LNCaP clone FGC (cell line): ENCODE data around the gene DFFA.
"Not testable (repeated sequence)": the region's sequence is repeated elsewhere in the genome, so short reads cannot be mapped to it uniquely, and the experiment has no call there.

Source experiments
- DNase-seq: peaks from one replicate; pipeline ENCODE4 v3.0.0-alpha.2; 2011; ENCODE audit warnings: low read depth
- H3K4me3 ChIP-seq: 2 replicates; pipeline ENCODE4 v1.5.1; 2011; ENCODE audit warnings: mild to moderate bottlenecking, low read depth, low read length, control low read depth
- CTCF ChIP-seq: IDR thresholded peaks from 2 replicates; pipeline ENCODE4 v1.5.1; 2012; ENCODE audit warnings: mild to moderate bottlenecking; ENCODE audit not compliant: control insufficient read depth, insufficient read depth; ENCODE audit errors: extremely low read depth

Gene DFFA

DNA sequence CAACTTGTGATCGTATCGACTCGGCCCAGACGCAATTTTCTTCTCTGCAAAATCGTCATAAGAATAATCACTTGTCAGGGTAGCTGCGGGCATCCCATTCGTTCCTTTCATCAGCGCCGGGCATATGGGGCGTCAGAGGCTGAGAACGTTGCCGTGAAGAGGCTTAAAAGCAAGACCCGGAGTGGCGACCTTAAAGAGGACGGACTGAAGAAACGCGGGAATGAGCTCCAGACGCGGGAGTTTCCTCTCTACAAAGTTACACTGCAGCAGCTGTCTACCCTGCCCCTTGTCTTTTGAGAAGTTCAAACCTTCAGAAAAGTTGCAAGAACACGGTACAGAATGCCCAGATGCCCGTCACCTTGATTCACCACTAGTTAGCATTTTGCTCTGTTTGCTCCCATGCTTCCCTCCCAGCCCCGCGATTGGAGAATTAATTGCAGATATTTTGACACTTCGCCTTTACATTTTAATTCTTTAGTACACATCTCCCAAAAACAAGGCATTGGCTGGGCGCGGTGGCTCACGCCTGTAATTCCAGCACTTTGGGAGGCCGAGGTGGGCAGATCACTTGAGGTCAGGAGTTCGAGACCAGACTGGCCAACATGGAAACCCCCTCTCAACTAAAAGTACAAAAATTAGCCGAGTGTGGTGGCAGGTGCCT is 41.1 kb downstream of the DFFA start:
- H3K4me3 ChIP-seq: peak overlapping the region; percentile 95
- no peak for DNase-seq
- no peak for TF ChIP-seq CTCF

DNA sequence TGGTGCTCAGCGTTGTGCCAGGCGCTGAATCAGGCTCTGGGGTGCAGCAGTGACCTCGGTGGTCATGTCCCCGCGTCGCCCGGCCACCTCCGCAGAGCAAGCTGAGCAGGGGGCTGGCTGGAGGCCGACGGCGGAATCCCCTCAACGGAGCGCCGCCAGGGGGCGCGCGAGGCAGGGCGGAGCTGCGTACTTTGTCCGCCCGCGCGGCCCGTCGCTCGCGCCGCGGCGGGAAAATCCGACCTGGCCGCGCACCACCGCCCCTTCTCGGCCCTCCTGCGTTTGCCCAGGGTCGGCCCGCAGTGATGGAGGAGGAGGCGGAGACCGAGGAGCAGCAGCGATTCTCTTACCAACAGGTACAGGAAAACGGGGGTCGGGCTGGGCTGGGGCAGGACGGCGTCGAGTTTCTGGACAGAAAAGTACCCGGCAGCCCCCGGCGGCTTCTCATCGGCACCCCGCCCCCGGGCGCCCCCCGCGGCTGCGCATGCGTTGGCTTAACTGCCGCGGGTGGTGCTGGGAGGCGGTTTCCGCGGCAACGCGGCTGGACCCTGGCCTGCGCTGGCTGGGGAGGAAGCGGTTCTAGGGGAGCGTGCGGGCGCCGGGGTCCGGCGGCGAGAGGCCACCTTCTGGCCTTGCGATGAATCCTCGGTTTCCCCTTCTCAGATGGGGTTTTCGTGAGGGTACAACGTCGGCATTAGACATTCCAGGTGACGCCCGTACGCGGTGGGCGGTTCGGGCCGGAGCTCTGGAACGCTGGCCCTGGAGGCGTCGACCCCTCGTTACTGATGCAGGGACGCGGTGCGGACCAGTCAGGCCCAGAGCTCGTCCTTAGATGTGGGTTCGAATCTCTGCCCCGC is 41.9 kb downstream of the DFFA start, which contains the start of gene CENPS:
Gene CENPS (plus strand): TSS at position 218 of the 854 bp plus-strand sequence. CDS start 85 bp downstream, at position 303.
- peak; percentile 37 for DNase-seq
- peak within 1 kb of the TSS; percentile 95 for H3K4me3 ChIP-seq
- peak; percentile 97 for TF ChIP-seq CTCF

GRCh38 chr1:10429868-10430215 is 42.5 kb downstream of the DFFA start:
- no peak for TF ChIP-seq CTCF
- no peak for DNase-seq
- peak overlapping the region; percentile 95 for H3K4me3 ChIP-seq

- TF ChIP-seq CTCF: no peak
- DNase-seq: no peak
- H3K4me3 ChIP-seq: no peak overlapping the region
Measured at GRCh38 chr1:10428984-10429383, 43.3 kb downstream of the DFFA start.

DNA sequence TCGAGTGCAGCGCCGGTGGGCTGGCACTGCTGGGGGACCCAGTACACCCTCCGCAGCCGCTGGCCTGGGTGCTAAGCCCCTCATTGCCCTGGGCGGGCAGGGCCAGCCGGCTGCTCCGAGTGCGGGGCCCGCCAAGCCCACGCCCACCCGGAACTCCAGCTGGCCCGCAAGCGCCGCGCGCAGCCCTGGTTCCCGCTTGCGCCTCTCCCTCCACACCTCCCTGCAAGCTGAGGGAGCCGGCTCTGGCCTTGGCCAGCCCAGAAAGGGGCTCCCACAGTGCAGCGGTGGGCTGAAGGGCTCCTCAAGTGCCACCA is 45.8 kb downstream of the DFFA start:
- H3K4me3 ChIP-seq, DNase-seq: not testable (repeated sequence)

- not testable (repeated sequence) for DNase-seq, H3K4me3 ChIP-seq
Measured at GRCh38 chr1:10425826-10426534, 46.3 kb downstream of the DFFA start.

- TF ChIP-seq CTCF: no peak
- no peak overlapping the region for H3K4me3 ChIP-seq
- DNase-seq: no peak
Measured at GRCh38 chr1:10424651-10425050, 47.7 kb downstream of the DFFA start.

DNA sequence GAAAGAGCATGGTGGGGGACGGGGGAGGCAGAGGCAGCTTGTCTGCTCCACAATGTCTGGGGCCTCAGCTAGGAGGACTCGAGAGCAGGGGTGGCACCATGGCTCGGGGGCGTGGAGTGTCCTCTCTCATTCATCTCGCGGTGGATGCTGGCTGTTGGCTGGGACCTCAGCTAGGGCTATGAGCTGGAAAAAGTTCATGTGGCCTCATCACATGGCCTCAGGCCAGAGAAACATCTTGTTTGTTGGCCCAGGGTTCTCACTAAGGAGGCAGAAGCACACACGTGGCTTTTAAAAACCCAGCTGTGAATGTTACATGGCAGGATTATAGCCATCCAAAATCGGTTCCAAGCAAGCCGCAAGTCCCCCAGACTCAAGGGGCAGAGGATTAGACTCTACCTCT is 48.3 kb downstream of the DFFA start:
- TF ChIP-seq CTCF: no peak
- no peak for DNase-seq

More for the DNA sequence above, 48.3 kb downstream of the DFFA start:
- no peak overlapping the region for H3K4me3 ChIP-seq
